Measurements from ENCODE around the gene DHRSX. TPM values are rescaled to one million over a fixed set of nuclear protein-coding genes. Genes with fewer than 3 reads are reported as not detected.
"Not testable (repeated sequence)": the region's sequence is repeated elsewhere in the genome, so short reads cannot be mapped to it uniquely, and the experiment has no call there.

Gene DHRSX
- total RNA-seq, 1 donor from 2014 or later: 30.4 TPM

GRCh38 chrX:2383144-2383543 is 117.6 kb downstream of the DHRSX start:
- H3K27me3 ChIP-seq (ENCODE audit: insufficient read depth, low read length): no peaks in the 10 kb centered on the region
- Mint-ChIP-seq H3K9me3 (ENCODE audit: unreplicated experiment) (peaks cover 7% of the 10 kb centered on the region), H3K4me3 (ENCODE audit: unreplicated experiment) (no peak overlapping the region), H3K36me3 (ENCODE audit: low read depth, unreplicated experiment) (peaks cover 14% of the 10 kb centered on the region), H3K27ac (ENCODE audit: unreplicated experiment) (no peak overlapping the region), H3K27me3 (ENCODE audit: low read depth, unreplicated experiment) (no peaks in the 10 kb centered on the region), H3K4me1 (ENCODE audit: low read depth, unreplicated experiment) (no peaks in the 10 kb centered on the region)
- H3K4me2 ChIP-seq (ENCODE audit: low read length): no peak overlapping the region
- FAIRE-seq (peak; percentile 20), DNase-seq (ENCODE audit: low read depth) (no peak)
- H3K4me3 ChIP-seq (ENCODE audit: insufficient read depth, low read depth, low read length): no peak overlapping the region
- no peak overlapping the region for H3K27ac ChIP-seq (ENCODE audit: low read depth, low read length)
- TF ChIP-seq, protein P1, sequence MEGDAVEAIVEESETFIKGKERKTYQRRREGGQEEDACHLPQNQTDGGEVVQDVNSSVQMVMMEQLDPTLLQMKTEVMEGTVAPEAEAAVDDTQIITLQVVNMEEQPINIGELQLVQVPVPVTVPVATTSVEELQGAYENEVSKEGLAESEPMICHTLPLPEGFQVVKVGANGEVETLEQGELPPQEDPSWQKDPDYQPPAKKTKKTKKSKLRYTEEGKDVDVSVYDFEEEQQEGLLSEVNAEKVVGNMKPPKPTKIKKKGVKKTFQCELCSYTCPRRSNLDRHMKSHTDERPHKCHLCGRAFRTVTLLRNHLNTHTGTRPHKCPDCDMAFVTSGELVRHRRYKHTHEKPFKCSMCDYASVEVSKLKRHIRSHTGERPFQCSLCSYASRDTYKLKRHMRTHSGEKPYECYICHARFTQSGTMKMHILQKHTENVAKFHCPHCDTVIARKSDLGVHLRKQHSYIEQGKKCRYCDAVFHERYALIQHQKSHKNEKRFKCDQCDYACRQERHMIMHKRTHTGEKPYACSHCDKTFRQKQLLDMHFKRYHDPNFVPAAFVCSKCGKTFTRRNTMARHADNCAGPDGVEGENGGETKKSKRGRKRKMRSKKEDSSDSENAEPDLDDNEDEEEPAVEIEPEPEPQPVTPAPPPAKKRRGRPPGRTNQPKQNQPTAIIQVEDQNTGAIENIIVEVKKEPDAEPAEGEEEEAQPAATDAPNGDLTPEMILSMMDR (IDR thresholded peaks at IDR 0.05; ENCODE audit: insufficient read depth, low read depth, low read length): no peak
- no peak for TF ChIP-seq EZH2 (IDR thresholded peaks at IDR 0.05; ENCODE audit: insufficient read depth, low read length)
- H3K4me1 ChIP-seq (ENCODE audit: insufficient read depth, low read length): no peaks in the 10 kb centered on the region
- H3K79me2 ChIP-seq (ENCODE audit: insufficient read depth, low read length): peaks cover 15% of the 10 kb centered on the region
- H2AFZ ChIP-seq (ENCODE audit: low read depth, low read length): no peak overlapping the region
- no peak overlapping the region for H3K9ac ChIP-seq (ENCODE audit: low read length)
- H4K20me1 ChIP-seq (ENCODE audit: insufficient read depth, low read length): peaks cover 4% of the 10 kb centered on the region
- H3K9me3 ChIP-seq (ENCODE audit: insufficient read depth, low read depth, low read length): no peaks in the 10 kb centered on the region
- H3K36me3 ChIP-seq (ENCODE audit: insufficient read depth, low read length): no peaks in the 10 kb centered on the region

DNA sequence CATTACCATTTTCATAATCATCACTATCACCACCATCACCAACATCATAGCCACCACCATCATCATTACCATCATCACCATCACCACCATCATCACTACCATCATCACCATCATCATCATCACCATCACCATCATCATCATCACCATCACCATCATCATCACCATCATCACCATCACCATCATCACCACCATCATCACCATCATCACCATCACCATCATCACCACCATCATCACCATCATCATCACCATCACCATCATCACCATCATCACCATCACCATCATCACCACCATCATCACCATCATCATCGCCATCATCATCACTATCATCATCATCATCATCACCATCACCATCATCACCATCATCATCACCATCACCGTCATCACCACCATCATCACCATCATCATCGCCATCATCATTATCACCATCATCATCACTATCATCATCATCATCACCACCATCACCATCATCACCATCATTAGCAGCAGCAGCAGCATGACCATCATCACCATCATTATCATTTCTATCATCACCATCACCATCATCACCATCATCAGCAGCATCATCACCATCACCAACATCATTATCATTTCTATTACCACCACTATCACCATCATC is 118.2 kb downstream of the DHRSX start:
- not testable (repeated sequence) for H3K27ac ChIP-seq (ENCODE audit: low read depth, low read length); DNase-seq (ENCODE audit: low read depth); H3K9ac ChIP-seq (ENCODE audit: low read length); H3K27ac Mint-ChIP-seq (ENCODE audit: unreplicated experiment); H3K4me1 Mint-ChIP-seq (ENCODE audit: low read depth, unreplicated experiment); H2AFZ ChIP-seq (ENCODE audit: low read depth, low read length); H3K9me3 Mint-ChIP-seq (ENCODE audit: unreplicated experiment); H3K27me3 Mint-ChIP-seq (ENCODE audit: low read depth, unreplicated experiment); H3K9me3 ChIP-seq (ENCODE audit: insufficient read depth, low read depth, low read length); H3K4me2 ChIP-seq (ENCODE audit: low read length); H3K4me1 ChIP-seq (ENCODE audit: insufficient read depth, low read length); H3K4me3 ChIP-seq (ENCODE audit: insufficient read depth, low read depth, low read length); H4K20me1 ChIP-seq (ENCODE audit: insufficient read depth, low read length); H3K36me3 ChIP-seq (ENCODE audit: insufficient read depth, low read length); H3K4me3 Mint-ChIP-seq (ENCODE audit: unreplicated experiment); H3K27me3 ChIP-seq (ENCODE audit: insufficient read depth, low read length)
- H3K36me3 Mint-ChIP-seq (ENCODE audit: low read depth, unreplicated experiment): peaks cover 14% of the 10 kb centered on the region
- FAIRE-seq: peak; percentile 13
- peaks cover 15% of the 10 kb centered on the region for H3K79me2 ChIP-seq (ENCODE audit: insufficient read depth, low read length)

GRCh38 chrX:2376166-2376565 is 124.6 kb downstream of the DHRSX start:
- Histone ChIP-seq H2AFZ (ENCODE audit: low read depth, low read length) (no peak overlapping the region), H3K4me1 (ENCODE audit: insufficient read depth, low read length) (no peaks in the 10 kb centered on the region), H3K9ac (ENCODE audit: low read length) (no peak overlapping the region), H3K79me2 (ENCODE audit: insufficient read depth, low read length) (no peaks in the 10 kb centered on the region), H3K36me3 (ENCODE audit: insufficient read depth, low read length) (no peaks in the 10 kb centered on the region), H4K20me1 (ENCODE audit: insufficient read depth, low read length) (no peaks in the 10 kb centered on the region), H3K4me3 (ENCODE audit: insufficient read depth, low read depth, low read length) (no peak overlapping the region), H3K27ac (ENCODE audit: low read depth, low read length) (no peak overlapping the region), H3K4me2 (ENCODE audit: low read length) (no peak overlapping the region), H3K9me3 (ENCODE audit: insufficient read depth, low read depth, low read length) (no peaks in the 10 kb centered on the region), H3K27me3 (ENCODE audit: insufficient read depth, low read length) (no peaks in the 10 kb centered on the region)
- Mint-ChIP-seq H3K27me3 (ENCODE audit: low read depth, unreplicated experiment) (no peaks in the 10 kb centered on the region), H3K4me3 (ENCODE audit: unreplicated experiment) (no peak overlapping the region), H3K4me1 (ENCODE audit: low read depth, unreplicated experiment) (no peaks in the 10 kb centered on the region), H3K9me3 (ENCODE audit: unreplicated experiment) (peaks cover 7% of the 10 kb centered on the region), H3K36me3 (ENCODE audit: low read depth, unreplicated experiment) (peaks cover 25% of the 10 kb centered on the region), H3K27ac (ENCODE audit: unreplicated experiment) (no peak overlapping the region)
- no peak for FAIRE-seq
- no peak for DNase-seq (ENCODE audit: low read depth)
- TF ChIP-seq, protein P1 (IDR thresholded peaks at IDR 0.05; ENCODE audit: insufficient read depth, low read depth, low read length): no peak
- no peak for TF ChIP-seq EZH2 (IDR thresholded peaks at IDR 0.05; ENCODE audit: insufficient read depth, low read length)
